PC-9 (cell line): ENCODE measurements around the gene SLC35A5.

ENCODE experiments used
- EZH2 ChIP-seq: fragments of 200-600 bp; sonication (generic); IDR thresholded peaks from 2 replicates; pipeline ENCODE4 v1.8.0; 2017; ENCODE audit warnings: antibody characterized with exemption, low read depth
- TF ChIP-seq, protein P1 (sequence below): fragments of 200-600 bp; sonication (generic); conservative IDR thresholded peaks from 2 replicates; pipeline ENCODE4 v1.6.1; 2017; ENCODE audit warnings: mixed run types, antibody characterized with exemption, mild to moderate bottlenecking, moderate library complexity

DNA sequence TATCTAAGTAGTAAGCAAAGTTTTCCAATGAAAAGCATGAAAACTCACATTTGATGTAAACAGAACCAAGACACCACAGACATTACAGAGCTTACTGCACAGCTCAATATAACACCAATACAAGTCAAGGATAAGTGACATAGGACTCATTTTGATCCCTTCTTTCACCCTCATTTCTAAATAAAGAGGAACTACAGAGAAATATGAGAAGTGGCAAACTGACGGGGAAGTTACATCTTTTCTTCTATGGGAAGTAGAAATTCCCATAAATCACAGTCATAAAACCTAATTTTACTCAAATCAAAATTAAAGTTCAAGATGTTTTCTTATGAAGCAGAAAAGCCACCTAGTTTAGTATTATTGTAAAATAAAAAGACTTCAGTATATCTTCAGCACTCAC is 3.9 kb upstream of the SLC35A5 start:
- TF ChIP-seq, protein P1, sequence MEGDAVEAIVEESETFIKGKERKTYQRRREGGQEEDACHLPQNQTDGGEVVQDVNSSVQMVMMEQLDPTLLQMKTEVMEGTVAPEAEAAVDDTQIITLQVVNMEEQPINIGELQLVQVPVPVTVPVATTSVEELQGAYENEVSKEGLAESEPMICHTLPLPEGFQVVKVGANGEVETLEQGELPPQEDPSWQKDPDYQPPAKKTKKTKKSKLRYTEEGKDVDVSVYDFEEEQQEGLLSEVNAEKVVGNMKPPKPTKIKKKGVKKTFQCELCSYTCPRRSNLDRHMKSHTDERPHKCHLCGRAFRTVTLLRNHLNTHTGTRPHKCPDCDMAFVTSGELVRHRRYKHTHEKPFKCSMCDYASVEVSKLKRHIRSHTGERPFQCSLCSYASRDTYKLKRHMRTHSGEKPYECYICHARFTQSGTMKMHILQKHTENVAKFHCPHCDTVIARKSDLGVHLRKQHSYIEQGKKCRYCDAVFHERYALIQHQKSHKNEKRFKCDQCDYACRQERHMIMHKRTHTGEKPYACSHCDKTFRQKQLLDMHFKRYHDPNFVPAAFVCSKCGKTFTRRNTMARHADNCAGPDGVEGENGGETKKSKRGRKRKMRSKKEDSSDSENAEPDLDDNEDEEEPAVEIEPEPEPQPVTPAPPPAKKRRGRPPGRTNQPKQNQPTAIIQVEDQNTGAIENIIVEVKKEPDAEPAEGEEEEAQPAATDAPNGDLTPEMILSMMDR, result no peak
- no peak for TF ChIP-seq EZH2
